NCI-H146 (cell line): ENCODE data around the gene TEX264.
A peak's percentile ranks its signal among the peaks of the same experiment; 100 is the strongest.

Experiments used
- DNase-seq: peaks from one replicate; lab custom pipeline; 2025; lab: John Stamatoyannopoulos, UW

The TEX264 gene

GRCh38 chr3:51673802-51674654 is 3.0 kb downstream of the TEX264 start:
- no peak for DNase-seq

- no peak for DNase-seq
These were observed 4.2 kb downstream of the TEX264 start for GRCh38 chr3:51675201-51675611.

- DNase-seq, result no peak
These were observed 5.1 kb downstream of the TEX264 start for GRCh38 chr3:51676102-51676640.

GRCh38 chr3:51677358-51677757 is 6.3 kb downstream of the TEX264 start:
- DNase-seq, result no peak

- no peak for DNase-seq
These were observed 7.1 kb downstream of the TEX264 start for GRCh38 chr3:51678186-51678585.

GRCh38 chr3:51678641-51679040 is 7.6 kb downstream of the TEX264 start:
- no peak for DNase-seq

- DNase-seq, result no peak
These were observed 8.3 kb downstream of the TEX264 start for GRCh38 chr3:51679318-51679717.

GRCh38 chr3:51679777-51680176 is 8.7 kb downstream of the TEX264 start:
- DNase-seq, result no peak

- DNase-seq, result no peak
These were observed 9.1 kb downstream of the TEX264 start for GRCh38 chr3:51680196-51680595.

- DNase-seq, result no peak
These were observed 9.7 kb downstream of the TEX264 start for GRCh38 chr3:51680663-51681230.

- no peak for DNase-seq
These were observed 10.4 kb downstream of the TEX264 start for GRCh38 chr3:51681453-51681852.

- peak; percentile 73 for DNase-seq
These were observed 11.0 kb downstream of the TEX264 start for GRCh38 chr3:51682079-51682478.

- no peak for DNase-seq
These were observed 11.5 kb downstream of the TEX264 start for GRCh38 chr3:51682526-51682925.

GRCh38 chr3:51683566-51683965 is 12.5 kb downstream of the TEX264 start:
- DNase-seq, result no peak

- no peak for DNase-seq
These were observed 14.1 kb downstream of the TEX264 start for GRCh38 chr3:51684971-51685751.

- no peak for DNase-seq
These were observed 15.0 kb downstream of the TEX264 start for GRCh38 chr3:51686056-51686455.

GRCh38 chr3:51686512-51687215 is 15.6 kb downstream of the TEX264 start:
- no peak for DNase-seq

- no peak for DNase-seq
These were observed 16.6 kb downstream of the TEX264 start for GRCh38 chr3:51687431-51688205.

- DNase-seq, result no peak
These were observed 17.2 kb downstream of the TEX264 start for GRCh38 chr3:51688206-51688600.

GRCh38 chr3:51691021-51691420 is 20.0 kb downstream of the TEX264 start:
- DNase-seq, result no peak

- no peak for DNase-seq
These were observed 20.9 kb downstream of the TEX264 start for GRCh38 chr3:51691949-51692348.
